ENCODE measurements around the gene CHTF18.
"Not testable (repeated sequence)": the region's sequence is repeated elsewhere in the genome, so short reads cannot be mapped to it uniquely, and the experiment has no call there.

The CHTF18 gene

GRCh38 chr16:813916-814412, 25.5 kb downstream of the CHTF18 start:
- DNase-seq: no peak

DNA sequence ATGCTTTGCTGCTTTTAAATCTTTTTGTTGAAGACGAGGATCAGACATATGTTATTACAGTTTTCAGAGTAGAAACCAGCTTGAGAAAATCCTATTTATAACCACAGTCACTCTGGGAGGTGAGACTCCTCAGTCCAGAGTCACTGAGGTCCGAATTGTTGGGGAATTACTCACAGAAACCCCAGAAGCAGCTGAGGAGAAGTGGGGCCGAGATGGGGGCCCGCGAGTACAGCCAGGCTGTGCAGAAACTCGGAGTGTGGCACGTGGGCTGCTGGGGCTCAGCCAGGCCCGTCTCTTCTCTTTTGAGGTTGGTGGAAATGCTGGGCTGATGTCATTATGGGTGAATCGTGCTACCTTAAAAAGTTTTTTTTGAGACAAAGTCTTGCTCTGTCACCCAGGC, 26.6 kb downstream of the CHTF18 start:
- DNase-seq: no peak

GRCh38 chr16:815861-816260, 27.4 kb downstream of the CHTF18 start:
- DNase-seq: no peak

- no peak for DNase-seq
Measured at GRCh38 chr16:817001-817906, 28.8 kb downstream of the CHTF18 start.

GRCh38 chr16:818132-818531, 29.7 kb downstream of the CHTF18 start:
- no peak for DNase-seq

DNA sequence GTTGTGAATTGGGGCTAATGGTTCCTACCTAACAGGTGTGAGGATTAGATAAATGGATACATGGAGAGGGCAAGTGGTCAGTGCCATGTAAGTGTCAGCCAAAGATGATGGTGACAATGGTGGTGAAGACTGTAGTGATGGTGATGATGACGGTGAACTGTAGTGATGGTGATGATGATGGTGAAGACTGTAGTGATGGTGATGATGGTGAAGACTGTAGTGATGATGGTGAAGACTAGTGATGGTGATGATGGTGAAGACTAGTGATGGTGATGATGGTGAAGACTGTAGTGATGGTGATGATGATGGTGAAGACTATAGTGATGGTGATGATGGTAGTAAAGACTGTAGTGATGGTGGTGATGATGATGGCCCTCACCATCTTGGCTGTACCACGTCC, 30.2 kb downstream of the CHTF18 start:
- DNase-seq: no peak

DNA sequence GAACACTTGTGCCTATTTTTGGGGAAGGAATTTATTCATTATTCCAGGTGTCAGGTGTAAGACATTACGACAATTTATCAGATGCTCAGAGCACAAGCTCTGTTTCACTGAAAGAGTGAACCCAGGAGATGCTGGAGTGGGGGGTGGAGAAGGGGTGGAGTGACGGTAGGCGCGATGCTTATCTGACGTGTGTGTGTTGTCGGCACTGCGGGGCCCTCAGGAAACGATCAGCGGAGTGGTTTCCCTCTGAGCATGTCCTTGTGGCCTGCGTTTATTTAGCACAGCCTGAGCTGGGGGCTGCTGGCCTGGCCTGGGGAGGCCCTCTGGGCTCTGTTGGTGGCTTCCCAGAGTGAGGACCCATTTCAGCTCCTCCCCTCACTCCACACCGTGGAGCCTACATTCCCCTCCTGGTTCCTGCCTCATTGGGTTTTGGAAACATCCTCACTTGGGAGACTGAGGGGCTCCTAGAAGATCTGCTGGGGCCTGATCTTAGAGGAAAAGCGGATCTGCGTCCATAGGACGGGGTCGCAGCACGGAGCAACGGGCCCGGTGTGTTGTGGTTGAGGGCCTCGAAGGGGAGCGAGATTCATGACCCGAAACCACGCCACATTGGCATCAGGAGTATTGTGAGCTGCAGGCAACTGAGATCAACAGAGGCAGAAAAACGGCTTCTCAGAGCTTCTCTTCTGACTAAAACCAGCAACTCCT, 31.1 kb downstream of the CHTF18 start:
- no peak for DNase-seq

- DNase-seq: not testable (repeated sequence)
Measured at GRCh38 chr16:820044-820408, 31.6 kb downstream of the CHTF18 start.

- no peak for DNase-seq
Measured at GRCh38 chr16:820748-821147, 32.3 kb downstream of the CHTF18 start.

GRCh38 chr16:821751-822150, 33.3 kb downstream of the CHTF18 start:
- no peak for DNase-seq

DNA sequence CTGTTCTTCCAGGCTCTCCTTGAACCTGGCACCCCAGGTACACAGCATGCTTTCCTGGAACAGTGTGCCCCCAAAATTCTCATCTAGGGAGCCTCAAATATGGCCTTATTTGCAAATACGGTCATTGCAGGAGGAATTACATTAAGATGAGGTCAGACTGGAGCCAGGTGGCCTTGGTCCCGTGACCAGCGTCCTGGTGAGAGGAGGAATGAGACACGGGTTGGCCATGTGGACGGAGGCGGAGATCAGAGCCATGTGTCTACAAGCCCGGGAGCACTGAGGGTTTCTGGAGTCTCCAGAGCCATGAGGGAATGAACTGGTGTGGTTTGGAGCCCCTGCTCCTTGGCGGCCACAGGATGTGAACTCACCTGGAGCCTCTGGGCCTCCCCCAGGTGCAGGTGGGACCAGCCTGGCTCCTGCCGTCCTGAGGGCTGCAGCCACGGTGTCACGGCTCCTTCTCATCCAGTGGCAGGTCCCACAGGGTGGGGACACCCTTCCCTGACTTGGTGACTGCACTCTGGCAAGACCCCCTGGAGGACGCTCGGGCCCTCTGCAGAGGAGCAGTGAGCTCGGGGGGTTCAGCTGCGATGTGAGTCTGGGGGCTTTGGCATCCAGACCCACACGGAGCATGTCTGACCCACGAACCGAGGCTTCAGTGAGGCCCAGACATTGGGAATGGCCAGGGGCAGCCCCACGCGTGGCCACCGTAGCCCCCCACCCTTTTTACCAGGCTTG, 33.9 kb downstream of the CHTF18 start:
- DNase-seq: no peak

DNA sequence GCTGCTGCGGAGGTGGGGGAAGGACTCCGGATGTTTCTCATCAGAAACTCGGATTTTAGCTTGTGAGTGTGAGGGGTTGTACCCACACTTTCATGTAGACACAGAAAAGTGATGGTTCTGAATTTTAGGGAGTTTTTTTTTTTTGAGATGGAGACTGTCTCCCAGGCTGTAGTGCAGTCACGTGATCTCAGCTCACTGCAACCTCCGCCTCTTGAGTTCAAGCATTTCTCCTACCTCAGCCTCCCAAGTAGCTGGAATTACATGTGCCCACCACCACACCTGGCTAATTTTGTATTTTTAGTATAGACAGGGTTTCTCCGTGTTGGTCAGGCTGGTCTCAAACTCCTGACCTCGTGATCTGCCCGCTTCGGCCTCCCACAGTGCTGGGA, 34.5 kb downstream of the CHTF18 start:
- no peak for DNase-seq

DNA sequence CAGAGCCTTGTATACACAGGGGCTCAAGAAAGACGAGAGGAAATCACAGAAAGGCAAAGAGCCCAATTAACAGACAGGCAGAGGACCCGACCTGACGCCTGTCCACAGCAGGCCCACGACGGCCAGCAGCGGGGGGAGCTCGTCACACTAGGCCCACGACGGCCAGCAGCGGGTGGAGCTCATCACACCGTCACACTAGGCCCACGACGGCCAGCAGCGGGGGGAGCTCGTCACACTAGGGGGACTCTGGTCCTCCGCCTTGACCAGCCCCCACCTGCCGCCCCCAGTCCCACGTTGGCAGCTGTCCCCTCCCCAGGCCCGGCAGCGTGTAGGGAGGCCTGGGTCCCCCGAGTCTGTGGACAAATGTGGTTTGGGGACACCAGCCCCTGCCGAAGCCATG, 35.8 kb downstream of the CHTF18 start:
- no peak for DNase-seq

- no peak for DNase-seq
Measured at GRCh38 chr16:824601-825000, 36.2 kb downstream of the CHTF18 start.

- no peak for DNase-seq
Measured at GRCh38 chr16:825341-826061, 37.1 kb downstream of the CHTF18 start.

- DNase-seq: no peak
Measured at GRCh38 chr16:827513-827912, 39.1 kb downstream of the CHTF18 start.

DNA sequence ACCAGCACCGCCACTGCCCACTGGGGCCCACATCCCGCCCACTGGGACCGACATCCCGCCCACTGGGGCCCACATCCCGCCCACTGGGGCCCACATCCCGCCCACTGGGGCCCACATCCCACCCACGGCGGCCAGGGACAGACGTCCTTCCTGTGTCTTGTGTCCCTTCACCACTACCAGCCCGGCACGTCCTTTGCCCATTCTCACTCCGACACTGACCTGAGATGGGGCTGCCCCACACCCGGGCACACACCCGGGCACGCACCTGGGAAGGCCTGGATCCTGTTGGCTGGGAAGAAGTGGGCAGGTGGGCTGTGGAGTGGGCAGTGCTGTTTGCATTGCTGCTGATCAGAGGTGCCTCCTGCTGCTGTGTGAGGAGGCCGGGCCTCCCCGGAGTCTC, 40.5 kb downstream of the CHTF18 start:
- DNase-seq: no peak

GRCh38 chr16:830107-830870, 41.9 kb downstream of the CHTF18 start:
- DNase-seq: no peak

DNA sequence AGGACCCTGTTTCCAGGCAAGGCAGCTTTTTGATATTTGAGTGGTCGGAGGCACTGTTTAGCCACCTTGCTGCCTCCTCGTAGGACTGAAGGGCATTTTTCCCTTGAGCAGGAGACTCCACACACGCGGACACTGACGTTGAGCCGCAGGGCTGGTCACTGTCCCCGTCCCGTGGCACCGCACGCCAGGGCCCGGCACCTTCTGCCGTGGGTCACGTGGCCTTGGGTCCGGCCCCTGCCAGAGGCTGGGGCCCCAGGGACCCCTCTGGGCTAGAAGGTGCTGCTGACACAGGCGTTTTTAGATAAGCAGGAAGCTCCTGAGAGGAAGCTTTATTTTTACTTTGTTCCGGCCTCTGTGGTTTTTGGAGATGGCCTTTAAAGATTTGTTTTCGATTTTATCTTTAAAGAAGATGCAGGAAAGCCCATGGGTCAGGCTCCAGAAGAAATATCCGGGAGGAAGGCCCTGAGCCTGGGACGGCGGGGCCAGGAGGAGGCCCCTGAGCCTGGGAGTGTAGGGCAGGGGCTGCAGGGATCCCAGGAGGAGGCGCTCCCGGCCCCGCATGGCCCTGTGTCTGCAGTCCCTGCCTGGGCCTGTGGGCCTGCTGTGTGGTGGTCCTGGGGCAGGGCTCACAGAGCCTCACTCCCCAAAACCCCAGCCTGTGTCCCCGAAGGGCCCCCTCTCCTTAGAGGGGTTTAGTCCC, 42.6 kb downstream of the CHTF18 start:
- DNase-seq: no peak

DNA sequence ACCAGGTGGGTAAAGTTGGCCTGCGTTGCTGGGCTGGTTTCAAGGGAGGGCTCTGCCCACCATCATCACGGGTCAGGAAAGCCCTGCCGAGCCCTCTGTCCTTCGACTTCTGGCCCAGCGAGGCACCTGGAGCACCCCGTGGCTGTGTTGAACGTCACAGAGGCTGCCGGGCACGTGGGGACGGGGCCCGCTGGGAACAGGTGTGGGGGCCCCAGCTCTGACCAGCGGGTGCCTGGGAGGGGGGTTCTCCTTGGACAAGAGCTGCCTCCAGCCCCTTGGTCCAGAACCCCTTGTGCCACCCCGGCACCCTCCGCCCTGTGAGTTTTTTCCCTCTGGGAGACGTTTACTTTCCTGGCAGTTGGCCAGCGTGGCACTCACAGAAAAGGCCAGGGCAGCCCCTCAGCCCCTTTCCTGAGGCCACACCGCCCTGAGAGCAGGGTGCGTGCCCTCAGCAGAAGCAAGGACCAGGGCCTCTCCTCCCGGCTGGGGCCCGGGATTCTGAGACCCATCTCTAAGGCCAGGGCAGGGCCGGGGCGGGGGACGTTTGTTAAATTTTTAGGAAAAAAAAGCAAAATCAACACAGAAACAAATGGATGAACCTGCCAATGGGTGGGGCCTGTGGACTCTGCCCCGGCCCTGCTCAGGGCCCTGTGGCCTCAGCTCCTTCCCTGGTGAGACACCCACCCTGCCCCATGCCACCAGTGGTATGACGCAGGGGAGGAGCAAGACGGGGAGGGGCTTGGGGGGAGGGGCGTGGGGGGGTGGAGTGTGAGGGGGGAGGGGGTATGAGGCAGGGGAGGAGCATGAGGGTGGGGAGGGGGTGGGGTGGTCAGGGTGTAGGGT, 43.4 kb downstream of the CHTF18 start:
- DNase-seq: no peak
